HG03280 (cell line): ENCODE results near the gene TAF11L2.
"Not testable (repeated sequence)": the region's sequence is repeated elsewhere in the genome, so short reads cannot be mapped to it uniquely, and the experiment has no call there.

Experiments used
- ATAC-seq: cut with Tn5 transposase; IDR thresholded peaks from one replicate; pipeline ENCODE4 v1.9.1; 2021; ENCODE audit warnings: mild to moderate bottlenecking, moderate library complexity; ENCODE audit not compliant: unreplicated experiment

Gene TAF11L2

GRCh38 chr5:17524935-17525334 is 26.9 kb downstream of the TAF11L2 start, which contains the start of gene TAF11L5:
Gene TAF11L5 (plus strand): TSS chr5:17525235.
- not testable (repeated sequence) for ATAC-seq

GRCh38 chr5:17526504-17526903 is 28.5 kb downstream of the TAF11L2 start:
- ATAC-seq = not testable (repeated sequence)

DNA sequence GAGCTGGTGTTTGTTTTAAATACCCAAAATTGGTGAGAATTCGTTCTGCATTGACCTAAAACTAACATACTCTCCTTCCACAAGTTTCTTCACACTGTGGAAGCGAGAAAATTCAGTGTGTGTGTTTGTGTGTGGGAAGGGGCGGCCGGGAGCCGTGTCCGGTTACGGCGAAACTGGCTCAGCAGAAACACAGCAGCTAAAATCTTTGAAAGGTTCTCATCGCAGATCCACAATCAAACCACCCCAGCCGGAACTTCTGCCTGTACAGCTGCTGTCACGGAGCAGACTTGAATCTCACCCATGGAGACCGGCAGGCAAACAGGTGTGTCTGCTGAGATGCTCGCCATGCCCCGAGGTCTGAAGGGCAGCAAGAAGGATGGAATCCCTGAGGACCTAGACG is 30.3 kb downstream of the TAF11L2 start, which contains the start of gene TAF11L6:
TSS of gene TAF11L6 (plus strand) at position 301 of the 400 bp plus-strand sequence.
- ATAC-seq = not testable (repeated sequence)
